GM13976 (cell line): ENCODE measurements around the gene IL17RB.

Experiments
- DNase-seq: peaks from one replicate; pipeline ENCODE4 v3.0.0; 2012; ENCODE audit warnings: low spot score
- in situ Hi-C: fragments of 300-500 bp; cut with MboI; formaldehyde crosslinking; loops from one replicate; pipeline ENCODE4 v1.12.0; 2022; ENCODE audit warnings: low sequenced_read_pairs, mixed read lengths, inconsistent platforms; ENCODE audit not compliant: unreplicated experiment
- TF ChIP-seq, protein P1 (sequence below): IDR thresholded peaks from 2 replicates; pipeline ENCODE4 v1.5.1; 2012; ENCODE audit warnings: borderline replicate concordance, mild to moderate bottlenecking; ENCODE audit not compliant: insufficient read depth; ENCODE audit errors: extremely low read depth, missing control alignments, control extremely low read depth

IL17RB gene

DNA sequence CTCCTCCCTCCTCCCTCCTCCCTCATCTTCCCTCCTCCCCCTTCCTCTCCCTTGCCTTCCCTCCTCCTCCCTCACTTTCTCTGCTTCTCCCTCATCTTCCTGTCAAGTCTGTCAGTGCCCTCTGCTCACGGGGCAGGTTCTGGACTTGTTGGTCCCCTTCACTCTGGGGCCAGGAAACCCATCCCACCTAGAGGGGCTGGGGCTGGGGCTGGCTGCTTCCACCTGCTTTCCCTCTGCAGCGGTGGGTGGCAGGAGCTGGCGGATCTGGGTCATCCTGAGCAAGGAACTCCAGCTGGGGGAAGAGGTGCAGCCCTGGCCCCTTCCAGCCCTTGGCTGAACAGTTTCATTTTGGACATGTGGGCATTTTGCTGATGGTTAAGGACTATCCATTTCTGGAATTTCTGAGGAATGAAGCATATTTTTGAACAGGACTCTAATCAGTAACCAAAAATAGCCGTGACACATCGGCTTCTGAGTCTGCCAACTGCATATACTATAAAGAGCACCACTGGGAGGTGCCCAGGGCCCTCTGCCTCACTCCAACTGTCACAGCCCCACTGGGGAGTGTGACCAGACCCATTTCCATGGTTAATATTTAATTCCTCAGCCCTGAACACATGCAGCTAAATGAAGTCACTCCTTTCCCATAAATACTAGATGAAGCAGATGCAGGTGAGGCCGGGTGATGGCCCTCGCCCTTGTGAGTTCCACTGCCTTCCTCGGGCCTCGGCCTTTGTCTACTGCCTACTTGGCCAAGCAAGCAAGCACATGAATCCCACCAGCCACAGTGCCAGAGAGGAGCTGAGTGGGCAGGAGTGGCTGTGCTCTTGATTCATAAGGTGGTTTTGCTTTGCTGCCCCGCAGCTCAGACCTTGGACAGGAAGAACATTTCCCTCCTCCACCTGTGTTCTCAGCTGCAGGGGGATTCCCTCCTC is 39.9 kb upstream of the IL17RB start:
- in situ Hi-C loops = no loop called here
- DNase-seq = no peak
- TF ChIP-seq, protein P1, sequence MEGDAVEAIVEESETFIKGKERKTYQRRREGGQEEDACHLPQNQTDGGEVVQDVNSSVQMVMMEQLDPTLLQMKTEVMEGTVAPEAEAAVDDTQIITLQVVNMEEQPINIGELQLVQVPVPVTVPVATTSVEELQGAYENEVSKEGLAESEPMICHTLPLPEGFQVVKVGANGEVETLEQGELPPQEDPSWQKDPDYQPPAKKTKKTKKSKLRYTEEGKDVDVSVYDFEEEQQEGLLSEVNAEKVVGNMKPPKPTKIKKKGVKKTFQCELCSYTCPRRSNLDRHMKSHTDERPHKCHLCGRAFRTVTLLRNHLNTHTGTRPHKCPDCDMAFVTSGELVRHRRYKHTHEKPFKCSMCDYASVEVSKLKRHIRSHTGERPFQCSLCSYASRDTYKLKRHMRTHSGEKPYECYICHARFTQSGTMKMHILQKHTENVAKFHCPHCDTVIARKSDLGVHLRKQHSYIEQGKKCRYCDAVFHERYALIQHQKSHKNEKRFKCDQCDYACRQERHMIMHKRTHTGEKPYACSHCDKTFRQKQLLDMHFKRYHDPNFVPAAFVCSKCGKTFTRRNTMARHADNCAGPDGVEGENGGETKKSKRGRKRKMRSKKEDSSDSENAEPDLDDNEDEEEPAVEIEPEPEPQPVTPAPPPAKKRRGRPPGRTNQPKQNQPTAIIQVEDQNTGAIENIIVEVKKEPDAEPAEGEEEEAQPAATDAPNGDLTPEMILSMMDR = no peak

DNA sequence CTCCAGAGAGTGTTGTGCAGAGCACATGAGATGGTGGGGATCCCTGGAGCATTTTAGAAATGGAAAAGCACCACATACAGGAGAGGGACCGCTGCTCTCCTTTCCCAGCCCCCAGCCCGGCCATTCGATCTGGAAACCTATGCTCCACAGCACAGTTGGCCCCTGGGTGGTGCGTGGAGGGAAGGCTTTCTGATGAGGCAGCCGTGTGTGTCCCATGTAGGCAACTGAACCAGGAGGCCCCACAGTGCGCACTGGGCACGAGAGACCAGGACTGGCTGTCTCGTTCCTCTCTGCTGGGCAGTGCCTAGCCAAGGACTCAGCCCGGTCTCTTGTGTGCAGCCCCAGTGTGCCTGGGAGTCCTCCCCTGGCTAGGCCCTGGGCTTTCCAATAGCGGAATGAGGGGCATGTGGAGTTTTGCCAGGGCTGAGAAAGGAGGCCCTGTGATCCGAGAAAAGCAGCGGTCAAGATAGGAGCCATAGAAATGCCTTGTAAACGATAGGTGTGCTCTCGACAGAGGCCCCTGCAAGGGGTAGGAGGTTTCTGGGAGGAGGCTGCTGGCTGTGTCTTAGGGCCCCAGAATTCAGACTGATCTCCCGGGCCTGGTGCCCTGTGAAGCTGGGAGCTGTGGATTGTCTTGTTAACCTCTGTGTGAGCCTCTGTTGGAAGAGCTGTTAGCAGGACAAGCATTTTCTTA is 39.1 kb upstream of the IL17RB start:
- TF ChIP-seq, protein P1 = no peak
- no peak for DNase-seq
- in situ Hi-C loops = no loop called here

DNA sequence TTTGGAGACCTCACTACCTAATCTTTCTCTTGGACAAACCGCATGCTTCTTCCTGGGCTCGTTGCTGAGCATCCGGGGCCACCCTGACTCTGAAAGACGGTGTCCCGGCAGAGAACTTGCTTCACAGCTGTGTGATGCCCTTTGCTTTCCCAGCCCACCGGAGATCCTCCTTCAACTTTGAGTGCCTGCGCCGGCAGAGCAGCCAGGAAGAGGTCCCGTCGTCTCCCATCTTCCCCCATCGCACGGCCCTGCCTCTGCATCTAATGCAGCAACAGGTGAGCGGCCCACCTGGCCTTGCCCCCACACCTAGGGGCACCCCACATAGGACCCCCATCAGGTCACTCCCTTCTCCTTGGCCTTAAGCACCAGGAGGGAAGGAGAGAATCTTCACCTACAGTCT is 37.9 kb upstream of the IL17RB start:
- no peak for DNase-seq
- TF ChIP-seq, protein P1 = no peak
- in situ Hi-C loops = no loop called here

DNA sequence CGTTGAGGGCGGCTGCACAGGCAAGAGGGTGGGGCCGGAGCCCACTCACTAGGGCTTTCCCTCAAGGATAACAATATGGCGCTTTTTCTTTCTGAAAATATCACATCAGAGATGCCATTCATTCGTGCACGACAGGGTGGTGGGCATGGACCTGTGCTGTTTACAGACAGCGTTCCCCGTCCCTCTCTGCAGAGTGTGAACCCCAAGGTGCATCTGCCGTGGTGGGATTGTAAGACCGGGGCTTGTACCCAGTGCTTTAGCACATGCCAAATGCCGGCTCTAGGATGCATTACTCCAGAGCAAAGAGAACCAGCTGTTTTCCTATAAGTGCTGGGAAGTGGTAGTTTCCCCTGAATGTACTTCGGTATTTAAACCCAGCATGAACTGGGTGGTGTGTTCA is 37.1 kb upstream of the IL17RB start:
- in situ Hi-C loops = no loop called here
- no peak for DNase-seq
- TF ChIP-seq, protein P1 = no peak

DNA sequence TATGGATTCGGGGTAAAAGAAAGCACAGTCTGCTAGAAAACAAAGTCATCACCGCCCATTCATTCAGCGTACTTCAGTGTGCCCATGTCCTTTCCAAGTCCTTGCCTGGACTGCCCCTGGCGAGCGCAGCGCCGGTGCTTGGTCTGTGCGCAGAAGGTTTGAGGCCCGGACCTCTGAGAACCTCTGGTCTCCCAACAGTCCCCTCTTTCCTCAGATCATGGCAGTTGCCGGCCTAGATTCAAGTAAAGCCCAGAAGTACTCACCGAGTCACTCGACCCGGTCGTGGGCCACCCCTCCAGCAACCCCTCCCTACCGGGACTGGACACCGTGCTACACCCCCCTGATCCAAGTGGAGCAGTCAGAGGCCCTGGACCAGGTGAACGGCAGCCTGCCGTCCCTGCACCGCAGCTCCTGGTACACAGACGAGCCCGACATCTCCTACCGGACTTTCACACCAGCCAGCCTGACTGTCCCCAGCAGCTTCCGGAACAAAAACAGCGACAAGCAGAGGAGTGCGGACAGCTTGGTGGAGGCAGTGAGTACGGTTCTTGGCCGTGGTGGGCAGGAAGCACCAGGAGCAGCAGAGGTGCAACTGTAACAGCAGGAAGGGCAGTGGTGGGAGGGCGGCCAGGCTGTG is 36.5 kb upstream of the IL17RB start:
- in situ Hi-C loops = no loop called here
- TF ChIP-seq, protein P1 = no peak
- DNase-seq = no peak

DNA sequence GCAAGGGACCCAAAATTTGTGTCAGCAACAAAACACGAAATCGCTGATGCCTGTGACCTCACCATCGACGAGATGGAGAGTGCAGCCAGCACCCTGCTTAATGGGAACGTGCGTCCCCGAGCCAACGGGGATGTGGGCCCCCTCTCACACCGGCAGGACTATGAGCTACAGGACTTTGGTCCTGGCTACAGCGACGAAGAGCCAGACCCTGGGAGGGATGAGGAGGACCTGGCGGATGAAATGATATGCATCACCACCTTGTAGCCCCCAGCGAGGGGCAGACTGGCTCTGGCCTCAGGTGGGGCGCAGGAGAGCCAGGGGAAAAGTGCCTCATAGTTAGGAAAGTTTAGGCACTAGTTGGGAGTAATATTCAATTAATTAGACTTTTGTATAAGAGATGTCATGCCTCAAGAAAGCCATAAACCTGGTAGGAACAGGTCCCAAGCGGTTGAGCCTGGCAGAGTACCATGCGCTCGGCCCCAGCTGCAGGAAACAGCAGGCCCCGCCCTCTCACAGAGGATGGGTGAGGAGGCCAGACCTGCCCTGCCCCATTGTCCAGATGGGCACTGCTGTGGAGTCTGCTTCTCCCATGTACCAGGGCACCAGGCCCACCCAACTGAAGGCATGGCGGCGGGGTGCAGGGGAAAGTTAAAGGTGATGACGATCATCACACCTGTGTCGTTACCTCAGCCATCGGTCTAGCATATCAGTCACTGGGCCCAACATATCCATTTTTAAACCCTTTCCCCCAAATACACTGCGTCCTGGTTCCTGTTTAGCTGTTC is 35.0 kb upstream of the IL17RB start:
- TF ChIP-seq, protein P1 = no peak
- in situ Hi-C loops = no loop called here
- no peak for DNase-seq
